OCI-LY3 (cell line): Measurements from ENCODE around the gene ASIC3.
A peak's percentile ranks its signal among the peaks of the same experiment; 100 is the strongest.

ENCODE experiments used
- CTCF ChIP-seq: fragments of 200-600, 300-600 bp; sonication (generic); IDR thresholded peaks from 2 replicates; pipeline ENCODE4 v1.5.1; 2014; ENCODE audit warnings: antibody characterized with exemption, low read length, low read depth
- EZH2phosphoT487 ChIP-seq: fragments of 200-600 bp; shearing (Covaris generic); IDR thresholded peaks from 2 replicates; pipeline ENCODE4 v1.6.1; 2018; ENCODE audit warnings: antibody characterized with exemption, mixed run types, low read depth

GRCh38 chr7:151060416-151061212, 12.3 kb downstream of the ASIC3 start:
- TF ChIP-seq CTCF: peak; percentile 29; the same call in 1 of the 2 replicates
- no peak for TF ChIP-seq EZH2phosphoT487
